Heart left ventricle (tissue), 13 donors: ENCODE data around the gene PLAGL2.
A peak's percentile ranks its signal among the peaks of the same experiment; 100 is the strongest.

Experiments
- CTCF ChIP-seq, 12 donors: fragments of 200-600 bp; sonication (generic) in 4 of 12; IDR thresholded peaks; one replicate each; pipeline versions ENCODE4 v1.5.0 to v1.8.0; 2018 to 2022; ENCODE audit warnings: antibody characterized with exemption in 12 of 12, mild to moderate bottlenecking in 5 of 12
- POLR2A ChIP-seq, 2 donors: fragments of 450-650 bp; IDR thresholded peaks; one replicate each; pipeline ENCODE4 v1.6.1; 2017; ENCODE audit warnings: antibody characterized with exemption in 2 of 2, mild to moderate bottlenecking in 2 of 2, moderate library complexity in 2 of 2
- donor health status: ischemic (EF 13 %, LVEDD 7.1; RV severe dilation, severe dysfunction).
- donor health status: DM: no; HTN: yes; CAD: no.
- donor health status: DM: no; HTN: no; CAD: no.
- donor health status: ischemic (EF 25% LVEDD 6.9; RV normal size, moderate dysfunction).
- donor health status: ischemic (EF 25% LVEDD 5.7; RV mildly dilated, moderate dysfunction).
- donor health status: ischemic (EF 35%, LVEDD 5.7; RV mildly dilated, moderate dysfunction).
- donor health status: nonischemic (EF 11% LVEDD 7.7; RV severe dilation, severe dysfunction).
- donor health status: DM: yes; HTN: yes; CAD: no.
- donor health status: PGD.
- donor health status: ischemic (EF 29% LVEDD 5.4; RV normal size, mild dysfunction).
- donor health status: nonischemic (EF 23%, LVEDD 6.1; RV moderate dilation, normal function).

- TF ChIP-seq POLR2A (IDR thresholded peaks at IDR 0.05) (peak in 1 of 2 donors; percentile 81), CTCF (IDR thresholded peaks at IDR 0.05) (peak in 8 of 12 donors; percentile 26 to 46 (median 32))
These were observed at the start of gene PLAGL2, which contains the start of gene POFUT1 for GRCh38 chr20:32207626-32208498.
